ENCODE measurements around the gene HDC.

Gene HDC

GRCh38 chr15:50261981-50262380 is 3.5 kb downstream of the HDC start:
- H3K9me3 Mint-ChIP-seq, result peaks cover 0 to 2% of the 10 kb centered on the region in 2 donors
- peak overlapping the region; percentile 16 to 71 for H3K4me3 Mint-ChIP-seq
- ATAC-seq (peak; percentile 36), DNase-seq (peak; percentile 35 to 42)
- peaks cover 68% of the 10 kb centered on the region for H3K4me1 Mint-ChIP-seq
- no peaks in the 10 kb centered on the region for H3K27me3 Mint-ChIP-seq
- H3K27ac Mint-ChIP-seq, result peak overlapping the region; percentile 85 to 92

GRCh38 chr15:50260969-50261496 is 4.5 kb downstream of the HDC start:
- H3K4me3 Mint-ChIP-seq, result peak overlapping the region; percentile 56 to 71
- H3K9me3 Mint-ChIP-seq, result no peaks in the 10 kb centered on the region
- peaks cover 70% of the 10 kb centered on the region for H3K4me1 Mint-ChIP-seq
- H3K27ac Mint-ChIP-seq, result peak overlapping the region; percentile 93 to 95
- H3K27me3 Mint-ChIP-seq, result no peaks in the 10 kb centered on the region
- ATAC-seq, result peak; percentile 10
- no peak for DNase-seq

- H3K9me3 Mint-ChIP-seq, result no peaks in the 10 kb centered on the region
- H3K4me3 Mint-ChIP-seq, result peak overlapping the region; percentile 10 to 48
- DNase-seq, result no peak
- peaks cover 70% of the 10 kb centered on the region for H3K4me1 Mint-ChIP-seq
- peak overlapping the region; percentile 30 to 42 for H3K27ac Mint-ChIP-seq
- H3K27me3 Mint-ChIP-seq, result no peaks in the 10 kb centered on the region
- no peak for ATAC-seq
Observed at GRCh38 chr15:50259276-50259675, 6.2 kb downstream of the HDC start.

- no peak for DNase-seq
- ATAC-seq, result no peak
- H3K4me3 Mint-ChIP-seq, result no peak overlapping the region
- no peaks in the 10 kb centered on the region for H3K9me3 Mint-ChIP-seq
- peak overlapping the region in 1 of 2 donors; percentile 31 for H3K27ac Mint-ChIP-seq
- H3K27me3 Mint-ChIP-seq, result no peaks in the 10 kb centered on the region
- H3K4me1 Mint-ChIP-seq, result peaks cover 64% of the 10 kb centered on the region
Observed at GRCh38 chr15:50257924-50258323, 7.6 kb downstream of the HDC start.

- Mint-ChIP-seq H3K27me3 (no peaks in the 10 kb centered on the region), H3K27ac (no peak overlapping the region), H3K4me1 (peaks cover 64% of the 10 kb centered on the region)
Observed at GRCh38 chr15:50257332-50257731, 8.2 kb downstream of the HDC start.

GRCh38 chr15:50256188-50257041 is 9.1 kb downstream of the HDC start:
- H3K27me3 Mint-ChIP-seq, result peaks cover 4% of the 10 kb centered on the region
- DNase-seq (no peak), ATAC-seq (no peak)
- H3K27ac Mint-ChIP-seq, result no peak overlapping the region
- H3K9me3 Mint-ChIP-seq, result no peaks in the 10 kb centered on the region
- H3K4me1 Mint-ChIP-seq, result peaks cover 59% of the 10 kb centered on the region
- H3K4me3 Mint-ChIP-seq, result no peak overlapping the region

More at GRCh38 chr15:50257332-50257731, 8.2 kb downstream of the HDC start:
- ATAC-seq (no peak), DNase-seq (no peak)
- Mint-ChIP-seq H3K9me3 (no peaks in the 10 kb centered on the region), H3K4me3 (no peak overlapping the region)

GRCh38 chr15:50252556-50252955 is 13.0 kb downstream of the HDC start:
- Mint-ChIP-seq H3K4me1 (peaks cover 53% of the 10 kb centered on the region), H3K27ac (peak overlapping the region in 1 of 2 donors; percentile 61), H3K27me3 (peaks cover 6% of the 10 kb centered on the region), H3K4me3 (no peak overlapping the region), H3K9me3 (no peaks in the 10 kb centered on the region)
- DNase-seq (no peak), ATAC-seq (no peak)

GRCh38 chr15:50251638-50252182 is 13.8 kb downstream of the HDC start:
- H3K4me3 Mint-ChIP-seq, result no peak overlapping the region
- H3K27me3 Mint-ChIP-seq, result peaks cover 6% of the 10 kb centered on the region
- H3K4me1 Mint-ChIP-seq, result peaks cover 52% of the 10 kb centered on the region
- H3K9me3 Mint-ChIP-seq, result no peaks in the 10 kb centered on the region
- no peak overlapping the region for H3K27ac Mint-ChIP-seq
- DNase-seq (no peak), ATAC-seq (no peak)

- H3K4me1 Mint-ChIP-seq, result peaks cover 60% of the 10 kb centered on the region
Observed at GRCh38 chr15:50250760-50251394, 14.6 kb downstream of the HDC start.

GRCh38 chr15:50249704-50250103 is 15.8 kb downstream of the HDC start:
- Mint-ChIP-seq H3K27ac (no peak overlapping the region), H3K4me1 (peaks cover 60% of the 10 kb centered on the region), H3K4me3 (no peak overlapping the region)

More at GRCh38 chr15:50250760-50251394, 14.6 kb downstream of the HDC start:
- H3K27ac Mint-ChIP-seq, result no peak overlapping the region
- H3K9me3 Mint-ChIP-seq, result no peaks in the 10 kb centered on the region
- DNase-seq (no peak), ATAC-seq (no peak)
- H3K27me3 Mint-ChIP-seq, result peaks cover 6% of the 10 kb centered on the region
- H3K4me3 Mint-ChIP-seq, result no peak overlapping the region

GRCh38 chr15:50248994-50249582 is 16.4 kb downstream of the HDC start:
- peaks cover 60% of the 10 kb centered on the region for H3K4me1 Mint-ChIP-seq
- peaks cover 6% of the 10 kb centered on the region for H3K27me3 Mint-ChIP-seq
- DNase-seq, result no peak
- peak overlapping the region; percentile 72 to 89 for H3K4me3 Mint-ChIP-seq
- peak overlapping the region; percentile 44 to 99 for H3K27ac Mint-ChIP-seq
- ATAC-seq, result peak; percentile 36
- H3K9me3 Mint-ChIP-seq, result no peaks in the 10 kb centered on the region

More at GRCh38 chr15:50249704-50250103, 15.8 kb downstream of the HDC start:
- no peaks in the 10 kb centered on the region for H3K9me3 Mint-ChIP-seq
- DNase-seq (no peak), ATAC-seq (no peak)
- peaks cover 6% of the 10 kb centered on the region for H3K27me3 Mint-ChIP-seq

- H3K27ac Mint-ChIP-seq, result peak overlapping the region; percentile 98 to 99
- H3K4me1 Mint-ChIP-seq, result peaks cover 57% of the 10 kb centered on the region
- peaks cover 6% of the 10 kb centered on the region for H3K27me3 Mint-ChIP-seq
- peak; percentile 49 to 71 for DNase-seq
- peak; percentile 97 for ATAC-seq
- no peaks in the 10 kb centered on the region for H3K9me3 Mint-ChIP-seq
- H3K4me3 Mint-ChIP-seq, result peak overlapping the region; percentile 72 to 89
Observed at GRCh38 chr15:50247819-50248655, 17.5 kb downstream of the HDC start.

- H3K27ac Mint-ChIP-seq, result peak overlapping the region in 1 of 2 donors; percentile 64
- no peak for DNase-seq
- H3K4me1 Mint-ChIP-seq, result peaks cover 54% of the 10 kb centered on the region
Observed at GRCh38 chr15:50246631-50247030, 18.9 kb downstream of the HDC start.

GRCh38 chr15:50244959-50245624 is 20.4 kb downstream of the HDC start:
- Mint-ChIP-seq H3K4me3 (no peak overlapping the region), H3K27me3 (no peaks in the 10 kb centered on the region), H3K9me3 (no peaks in the 10 kb centered on the region), H3K27ac (no peak overlapping the region), H3K4me1 (peaks cover 52% of the 10 kb centered on the region)
- DNase-seq (no peak), ATAC-seq (no peak)

More at GRCh38 chr15:50246631-50247030, 18.9 kb downstream of the HDC start:
- Mint-ChIP-seq H3K27me3 (peaks cover 4% of the 10 kb centered on the region), H3K4me3 (peak overlapping the region in 1 of 2 donors; percentile 24), H3K9me3 (no peaks in the 10 kb centered on the region)
- ATAC-seq, result no peak

Measured in stimulated activated naive CD8-positive, alpha-beta T cell treated with anti-CD3 and anti-CD28 coated beads, Interleukin-15, amount 100 ng/mL, for 72 hours (primary cell).